H9 (cell line): ENCODE data around the gene ZSCAN25. TPM values are rescaled to one million over a fixed set of nuclear protein-coding genes. Genes with fewer than 3 reads are reported as not detected.

ENCODE experiments used
- DNase-seq: peaks from one replicate; pipeline ENCODE4 v3.0.0-alpha.2; 2017
- H2AFZ ChIP-seq: one replicate; pipeline ENCODE4 v1.6.1; 2013; ENCODE audit warnings: mild to moderate bottlenecking, low read length, control low read depth, moderate library complexity
- H2AK5ac ChIP-seq: 2 replicates; pipeline ENCODE4 v1.6.1; 2013; ENCODE audit warnings: low read length, control low read depth, mixed read lengths; ENCODE audit not compliant: insufficient read length
- H2BK120ac ChIP-seq: one replicate; pipeline ENCODE4 v1.6.1; 2013; ENCODE audit warnings: low read depth, mild to moderate bottlenecking, low read length, control low read depth, inconsistent platforms; ENCODE audit not compliant: poor library complexity, severe bottlenecking
- H2BK12ac ChIP-seq: 2 replicates; pipeline ENCODE4 v1.6.1; 2013; ENCODE audit warnings: low read length, control low read depth, mixed read lengths, low read depth; ENCODE audit not compliant: insufficient read length
- H2BK15ac ChIP-seq: 2 replicates; pipeline ENCODE4 v1.6.1; 2013; ENCODE audit warnings: low read depth, low read length, control low read depth
- H2BK20ac ChIP-seq: one replicate; pipeline ENCODE4 v1.6.1; 2013; ENCODE audit warnings: low read depth, mild to moderate bottlenecking, low read length, control low read depth, inconsistent platforms; ENCODE audit not compliant: poor library complexity, severe bottlenecking
- H2BK5ac ChIP-seq: 2 replicates; pipeline ENCODE4 v1.6.1; 2013; ENCODE audit warnings: low read length, control low read depth, mixed read lengths; ENCODE audit not compliant: insufficient read length
- H3K14ac ChIP-seq: 2 replicates; pipeline ENCODE4 v1.6.1; 2013; ENCODE audit warnings: low read length, control low read depth; ENCODE audit not compliant: insufficient read depth
- H3K18ac ChIP-seq: 2 replicates; pipeline ENCODE4 v1.6.1; 2013; ENCODE audit warnings: low read depth, mild to moderate bottlenecking, mixed read lengths, low read length, control low read depth; ENCODE audit not compliant: insufficient read length
- H3K23ac ChIP-seq: 2 replicates; pipeline ENCODE4 v1.6.1; 2013; ENCODE audit warnings: low read length, control low read depth, mixed read lengths, low read depth; ENCODE audit not compliant: insufficient read length
- H3K23me2 ChIP-seq: 2 replicates; pipeline ENCODE4 v1.6.1; 2013; ENCODE audit warnings: low read depth, mild to moderate bottlenecking, mixed read lengths, low read length, control low read depth; ENCODE audit not compliant: insufficient read length, poor library complexity, severe bottlenecking
- H3K27ac ChIP-seq: 2 replicates; pipeline ENCODE4 v1.5.1; 2013; ENCODE audit warnings: low read length, control low read depth, mixed read lengths, low read depth; ENCODE audit not compliant: insufficient read length
- H3K27me3 ChIP-seq: 2 replicates; pipeline ENCODE4 v1.6.1; 2013; ENCODE audit warnings: low read length, control low read depth, inconsistent platforms; ENCODE audit not compliant: insufficient read depth
- H3K4ac ChIP-seq: 2 replicates; pipeline ENCODE4 v1.6.1; 2013; ENCODE audit warnings: low read depth, mild to moderate bottlenecking, control low read depth, inconsistent platforms, low read length, moderate library complexity
- H3K4me1 ChIP-seq: 2 replicates; pipeline ENCODE4 v1.6.1; 2013; ENCODE audit warnings: low read length, control low read depth, inconsistent platforms; ENCODE audit not compliant: insufficient read depth
- H3K4me2 ChIP-seq: 2 replicates; pipeline ENCODE4 v1.6.1; 2013; ENCODE audit warnings: low read length, control low read depth, mixed read lengths; ENCODE audit not compliant: insufficient read length, insufficient read depth
- H3K56ac ChIP-seq: 2 replicates; pipeline ENCODE4 v1.6.1; 2013; ENCODE audit warnings: low read depth, mild to moderate bottlenecking, mixed read lengths, low read length, control low read depth; ENCODE audit not compliant: insufficient read length
- H3K79me1 ChIP-seq: 2 replicates; pipeline ENCODE4 v1.6.1; 2013; ENCODE audit warnings: low read depth, mild to moderate bottlenecking, moderate library complexity, low read length, control low read depth, inconsistent platforms; ENCODE audit not compliant: insufficient read depth, poor library complexity, severe bottlenecking
- H3K79me2 ChIP-seq: 2 replicates; pipeline ENCODE4 v1.6.1; 2013; ENCODE audit warnings: low read length, control low read depth, inconsistent platforms; ENCODE audit not compliant: insufficient read depth
- H3K9ac ChIP-seq: 2 replicates; pipeline ENCODE4 v1.6.1; 2013; ENCODE audit warnings: low read length, control low read depth, mixed read lengths; ENCODE audit not compliant: insufficient read length; ENCODE audit errors: extremely low read depth
- H3K9me3 ChIP-seq: one replicate; pipeline ENCODE4 v1.6.1; 2013; ENCODE audit warnings: low read depth, low read length, inconsistent platforms; ENCODE audit not compliant: control insufficient read depth
- H3T11ph ChIP-seq: one replicate; pipeline ENCODE4 v1.6.1; 2013; ENCODE audit warnings: mild to moderate bottlenecking, low read length, control low read depth, inconsistent platforms
- H4K20me1 ChIP-seq: one replicate; pipeline ENCODE4 v1.6.1; 2013; ENCODE audit not compliant: control insufficient read depth, insufficient read length, insufficient read depth
- H4K5ac ChIP-seq: 2 replicates; pipeline ENCODE4 v1.6.1; 2013; ENCODE audit warnings: low read depth, mild to moderate bottlenecking, mixed read lengths, low read length, control low read depth; ENCODE audit not compliant: insufficient read length
- H4K8ac ChIP-seq: replicated peaks from 2 replicates; pipeline ENCODE4 v1.6.1; 2013; ENCODE audit warnings: low read length, control low read depth, mixed read lengths, low read depth; ENCODE audit not compliant: insufficient read length
- H4K91ac ChIP-seq: 2 replicates; pipeline ENCODE4 v1.6.1; 2013; ENCODE audit warnings: low read depth, mild to moderate bottlenecking, moderate library complexity, mixed read lengths, low read length, control low read depth; ENCODE audit not compliant: insufficient read length
- H3K27ac Mint-ChIP-seq, 3 experiments: 2 replicates in 2 of 3; 3 replicates in 1 of 3; pipeline ENCODE4 v1.8.0; 2020 to 2021; ENCODE audit warnings: mixed read lengths in 3 of 3, mild to moderate bottlenecking in 1 of 3, moderate library complexity in 1 of 3
- H3K27me3 Mint-ChIP-seq: 2 replicates; pipeline ENCODE4 v1.8.0; 2021; ENCODE audit warnings: low read depth, mild to moderate bottlenecking, moderate library complexity, mixed read lengths
- H3K36me3 Mint-ChIP-seq, 3 experiments: 2 replicates in 2 of 3; 3 replicates in 1 of 3; pipeline ENCODE4 v1.8.0; 2020 to 2021; ENCODE audit warnings: low read depth in 3 of 3, mixed read lengths in 3 of 3; ENCODE audit not compliant: insufficient read depth in 1 of 3
- H3K4me1 Mint-ChIP-seq, 2 experiments: 2 replicates each; pipeline ENCODE4 v1.8.0; 2020; ENCODE audit warnings: mixed read lengths in 2 of 2
- H3K4me3 Mint-ChIP-seq, 2 experiments: 2 replicates in 1 of 2; 3 replicates in 1 of 2; pipeline ENCODE4 v1.8.0; 2020 to 2021; ENCODE audit warnings: mild to moderate bottlenecking in 2 of 2, mixed read lengths in 2 of 2, moderate library complexity in 1 of 2
- H3K9me3 Mint-ChIP-seq, 2 experiments: 2 replicates in 1 of 2; 3 replicates in 1 of 2; pipeline ENCODE4 v1.8.0; 2020; ENCODE audit warnings: mild to moderate bottlenecking in 2 of 2, mixed read lengths in 2 of 2, moderate library complexity in 1 of 2
- WGBS: extraction: QIAGEN DNeasy Blood & Tissue Kit; methylation state at CpG from one replicate; pipeline ENCODE4 v1.1.7; 2013; ENCODE audit warnings: missing lambda C conversion rate, low lambda C conversion rate, mixed read lengths; ENCODE audit not compliant: insufficient read length; ENCODE audit errors: extremely low coverage; 5-methylcytosine and 5-hydroxymethylcytosine counted together
- total RNA-seq: library from RNA; stranded (reverse); gene quantifications from 2 replicates; pipeline ENCODE4 v1.2.1, GENCODE V29; 2021
- TF ChIP-seq, protein P1 (sequence below): fragments of 200-600 bp; sonication (generic); conservative IDR thresholded peaks from 3 replicates; pipeline ENCODE4 v1.8.0; 2021; ENCODE audit warnings: antibody characterized with exemption, mild to moderate bottlenecking

Gene ZSCAN25
- total RNA-seq, 1 experiment from 2014 or later = 21.3 TPM

DNA sequence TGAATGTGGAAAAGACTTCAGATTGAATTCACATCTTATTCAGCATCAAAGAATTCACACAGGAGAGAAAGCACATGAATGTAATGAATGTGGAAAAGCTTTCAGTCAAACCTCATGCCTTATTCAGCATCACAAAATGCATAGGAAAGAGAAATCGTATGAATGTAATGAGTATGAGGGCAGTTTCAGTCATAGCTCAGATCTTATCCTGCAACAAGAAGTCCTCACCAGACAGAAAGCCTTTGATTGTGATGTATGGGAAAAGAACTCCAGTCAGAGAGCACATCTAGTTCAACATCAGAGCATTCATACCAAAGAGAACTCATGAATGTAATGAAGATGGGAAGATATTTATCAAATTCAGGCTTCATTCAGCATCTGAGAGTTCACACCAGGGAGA, 43.5 kb upstream of the ZSCAN25 start:
- Histone ChIP-seq H4K20me1 (no peaks in the 10 kb centered on the region), H3K27ac (no peak overlapping the region), H2AK5ac (no peak overlapping the region), H3K23ac (no peak overlapping the region), H3K79me2 (peaks cover 1% of the 10 kb centered on the region; the same call in 1 of the 2 replicates), H2BK120ac (no peak overlapping the region), H2AFZ (no peak overlapping the region), H3K4ac (no peak overlapping the region), H3K14ac (no peak overlapping the region), H3T11ph (no peak overlapping the region), H3K4me1 (peaks cover 2% of the 10 kb centered on the region; the same call in 1 of the 2 replicates), H2BK20ac (no peak overlapping the region), H2BK5ac (no peak overlapping the region), H3K9me3 (no peaks in the 10 kb centered on the region), H3K79me1 (no peaks in the 10 kb centered on the region), H3K4me2 (no peak overlapping the region), H3K56ac (no peak overlapping the region), H3K9ac (no peak overlapping the region), H4K5ac (no peak overlapping the region), H3K23me2 (no peaks in the 10 kb centered on the region), H2BK12ac (no peak overlapping the region), H4K8ac (no peak overlapping the region), H3K27me3 (no peaks in the 10 kb centered on the region), H2BK15ac (no peak overlapping the region), H4K91ac (no peak overlapping the region), H3K18ac (no peak overlapping the region)
- TF ChIP-seq, protein P1, sequence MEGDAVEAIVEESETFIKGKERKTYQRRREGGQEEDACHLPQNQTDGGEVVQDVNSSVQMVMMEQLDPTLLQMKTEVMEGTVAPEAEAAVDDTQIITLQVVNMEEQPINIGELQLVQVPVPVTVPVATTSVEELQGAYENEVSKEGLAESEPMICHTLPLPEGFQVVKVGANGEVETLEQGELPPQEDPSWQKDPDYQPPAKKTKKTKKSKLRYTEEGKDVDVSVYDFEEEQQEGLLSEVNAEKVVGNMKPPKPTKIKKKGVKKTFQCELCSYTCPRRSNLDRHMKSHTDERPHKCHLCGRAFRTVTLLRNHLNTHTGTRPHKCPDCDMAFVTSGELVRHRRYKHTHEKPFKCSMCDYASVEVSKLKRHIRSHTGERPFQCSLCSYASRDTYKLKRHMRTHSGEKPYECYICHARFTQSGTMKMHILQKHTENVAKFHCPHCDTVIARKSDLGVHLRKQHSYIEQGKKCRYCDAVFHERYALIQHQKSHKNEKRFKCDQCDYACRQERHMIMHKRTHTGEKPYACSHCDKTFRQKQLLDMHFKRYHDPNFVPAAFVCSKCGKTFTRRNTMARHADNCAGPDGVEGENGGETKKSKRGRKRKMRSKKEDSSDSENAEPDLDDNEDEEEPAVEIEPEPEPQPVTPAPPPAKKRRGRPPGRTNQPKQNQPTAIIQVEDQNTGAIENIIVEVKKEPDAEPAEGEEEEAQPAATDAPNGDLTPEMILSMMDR = no peak
- no peak for DNase-seq
- Mint-ChIP-seq H3K27me3 (no peaks in the 10 kb centered on the region), H3K4me3 (no peak overlapping the region), H3K27ac (no peak overlapping the region), H3K4me1 (peaks cover 18 to 27% of the 10 kb centered on the region in 2 experiments), H3K36me3 (peaks cover 30 to 51% (median 46%) of the 10 kb centered on the region in 3 experiments; a peak in 6 of 7 replicates), H3K9me3 (no peaks in the 10 kb centered on the region)
- no CpG with 5 or more reads among the region's 1 CpG for WGBS
